HG03095 (cell line): ENCODE results near the gene DFFA.
"Not testable (repeated sequence)": the region's sequence is repeated elsewhere in the genome, so short reads cannot be mapped to it uniquely, and the experiment has no call there.

Experiments used
- ATAC-seq: cut with Tn5 transposase; IDR thresholded peaks from one replicate; pipeline ENCODE4 v1.9.1; 2021; ENCODE audit warnings: moderate library complexity; ENCODE audit not compliant: unreplicated experiment

Gene DFFA

GRCh38 chr1:10506046-10506676 is 33.8 kb upstream of the DFFA start:
- ATAC-seq = not testable (repeated sequence)

GRCh38 chr1:10504249-10504648 is 31.9 kb upstream of the DFFA start:
- ATAC-seq = no peak

- no peak for ATAC-seq
Measured at GRCh38 chr1:10502206-10502605, 29.9 kb upstream of the DFFA start.

- no peak for ATAC-seq
Measured at GRCh38 chr1:10498231-10498630, 25.9 kb upstream of the DFFA start.

GRCh38 chr1:10497109-10497508 is 24.8 kb upstream of the DFFA start:
- ATAC-seq = no peak

GRCh38 chr1:10495952-10496351 is 23.6 kb upstream of the DFFA start:
- ATAC-seq = no peak

- no peak for ATAC-seq
Measured at GRCh38 chr1:10495475-10495817, 23.1 kb upstream of the DFFA start.

GRCh38 chr1:10494754-10495474 is 22.6 kb upstream of the DFFA start:
- peak; percentile 61 for ATAC-seq

- ATAC-seq = no peak
Measured at GRCh38 chr1:10494418-10494753, 22.1 kb upstream of the DFFA start.

GRCh38 chr1:10490286-10490970 is 18.1 kb upstream of the DFFA start:
- no peak for ATAC-seq

- no peak for ATAC-seq
Measured at GRCh38 chr1:10489291-10490055, 17.1 kb upstream of the DFFA start.

GRCh38 chr1:10484521-10484920 is 12.2 kb upstream of the DFFA start:
- ATAC-seq = no peak

- ATAC-seq = no peak
Measured at GRCh38 chr1:10480614-10481013, 8.3 kb upstream of the DFFA start.

- no peak for ATAC-seq
Measured at GRCh38 chr1:10479296-10479695, 7.0 kb upstream of the DFFA start.

GRCh38 chr1:10475510-10475909 is 3.2 kb upstream of the DFFA start:
- ATAC-seq = no peak

- ATAC-seq = peak; percentile 53
Measured at GRCh38 chr1:10474613-10475507, 2.5 kb upstream of the DFFA start, which contains the start of gene PEX14. Gene PEX14 (plus strand): TSS chr1:10474950. CDS start chr1:10474967, 17 bp downstream.

- not testable (repeated sequence) for ATAC-seq
Measured at GRCh38 chr1:10474309-10474612, 1.9 kb upstream of the DFFA start.

- no peak for ATAC-seq
Measured at GRCh38 chr1:10473145-10473765, 926 bp upstream of the DFFA start.

GRCh38 chr1:10471411-10472219 is 714 bp downstream of the DFFA start:
- no peak for ATAC-seq
